NCI-H748 (cell line): ENCODE data around the gene HSPA5.
"Not testable (repeated sequence)": the region's sequence is repeated elsewhere in the genome, so short reads cannot be mapped to it uniquely, and the experiment has no call there.

ENCODE experiments used
- DNase-seq: peaks from one replicate; lab custom pipeline; 2025; ENCODE audit not compliant: unreplicated experiment; lab: John Stamatoyannopoulos, UW

Gene HSPA5

GRCh38 chr9:125194466-125194865 is 46.7 kb downstream of the HSPA5 start:
- not testable (repeated sequence) for DNase-seq

GRCh38 chr9:125190361-125190801 is 50.8 kb downstream of the HSPA5 start:
- peak; percentile 39 for DNase-seq

- peak; percentile 96 for DNase-seq
Observed at GRCh38 chr9:125189361-125190289, 51.5 kb downstream of the HSPA5 start, which contains the start of gene PPP6C. PPP6C (minus strand) TSS chr9:125189803; CDS start chr9:125189718, 85 bp downstream.

DNA sequence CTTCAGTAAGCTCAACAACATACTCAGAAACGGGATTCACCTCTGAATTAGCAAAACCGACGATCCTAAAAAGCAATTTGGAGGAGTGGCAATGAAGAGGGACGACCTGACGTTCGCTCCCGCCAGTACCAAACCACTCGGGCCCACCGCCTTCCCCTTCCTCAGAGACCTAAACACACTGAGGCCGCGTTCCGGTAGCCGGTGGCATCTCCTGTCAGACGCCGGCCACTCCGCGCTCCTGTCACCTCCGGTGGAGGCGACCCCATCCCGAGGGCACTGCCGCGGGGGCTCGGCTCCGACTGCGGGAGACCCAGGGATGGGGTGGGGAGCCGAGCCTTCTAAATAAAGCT is 52.2 kb downstream of the HSPA5 start:
- DNase-seq, result no peak
